IPS DF 19.7 (cell line): ENCODE data around the gene SCAMP2.

ENCODE experiments used
- DNase-seq: peaks from one replicate; pipeline ENCODE4 v3.0.0-alpha.2; 2013; ENCODE audit warnings: low read depth, low spot score

Gene SCAMP2

GRCh38 chr15:74798388-74799254 is 74.5 kb downstream of the SCAMP2 start:
- DNase-seq = no peak

DNA sequence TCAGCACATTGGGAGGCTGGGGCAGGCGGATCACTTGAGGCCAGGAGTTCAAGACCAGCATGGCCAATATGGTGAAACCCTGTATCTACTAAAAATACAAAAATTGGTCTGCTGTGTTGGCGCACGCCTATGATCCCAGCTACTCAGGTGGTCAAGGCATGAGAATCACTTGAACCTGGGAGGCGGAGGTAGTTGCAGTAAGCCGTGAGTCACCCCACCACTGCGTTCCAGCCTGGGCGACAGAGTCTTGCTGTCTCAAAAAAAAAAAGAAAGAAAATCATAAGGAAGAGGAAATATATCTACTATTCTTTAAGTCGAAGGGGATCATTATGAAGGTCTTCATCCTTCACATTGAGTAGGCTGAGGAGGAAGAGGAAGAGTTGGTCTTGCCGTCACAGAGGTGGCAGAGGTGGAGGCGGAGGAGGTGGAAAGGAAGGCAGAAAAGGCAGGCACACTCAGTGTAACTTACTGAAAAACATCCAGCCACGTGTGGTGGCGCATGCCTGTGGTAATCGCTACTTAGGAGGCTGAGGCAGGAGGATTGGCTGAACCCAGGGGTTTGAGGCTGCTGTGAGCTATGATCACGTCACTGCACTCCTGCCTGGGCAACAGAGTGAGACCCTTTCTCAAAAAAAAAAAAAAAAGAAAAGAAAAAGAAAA is 77.1 kb downstream of the SCAMP2 start:
- no peak for DNase-seq

DNA sequence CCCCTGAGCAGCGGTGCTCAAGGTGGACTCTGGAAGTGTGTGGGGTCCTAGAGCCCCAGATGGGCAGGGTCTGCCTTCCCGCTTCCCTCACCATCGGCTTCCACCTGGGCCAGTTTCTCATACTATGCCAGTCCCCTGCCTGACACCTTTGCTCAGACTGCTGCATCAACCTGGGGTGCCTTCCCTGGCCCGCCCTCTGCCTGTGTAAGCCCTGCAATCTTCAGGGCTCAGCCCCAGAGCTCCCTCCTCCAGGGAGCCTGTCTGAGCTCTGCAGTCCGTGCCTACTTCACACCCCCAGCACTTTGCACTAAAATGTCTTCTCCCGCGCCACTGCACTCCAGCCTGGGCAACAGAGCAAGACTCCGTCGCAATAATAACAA is 78.2 kb downstream of the SCAMP2 start:
- no peak for DNase-seq

DNA sequence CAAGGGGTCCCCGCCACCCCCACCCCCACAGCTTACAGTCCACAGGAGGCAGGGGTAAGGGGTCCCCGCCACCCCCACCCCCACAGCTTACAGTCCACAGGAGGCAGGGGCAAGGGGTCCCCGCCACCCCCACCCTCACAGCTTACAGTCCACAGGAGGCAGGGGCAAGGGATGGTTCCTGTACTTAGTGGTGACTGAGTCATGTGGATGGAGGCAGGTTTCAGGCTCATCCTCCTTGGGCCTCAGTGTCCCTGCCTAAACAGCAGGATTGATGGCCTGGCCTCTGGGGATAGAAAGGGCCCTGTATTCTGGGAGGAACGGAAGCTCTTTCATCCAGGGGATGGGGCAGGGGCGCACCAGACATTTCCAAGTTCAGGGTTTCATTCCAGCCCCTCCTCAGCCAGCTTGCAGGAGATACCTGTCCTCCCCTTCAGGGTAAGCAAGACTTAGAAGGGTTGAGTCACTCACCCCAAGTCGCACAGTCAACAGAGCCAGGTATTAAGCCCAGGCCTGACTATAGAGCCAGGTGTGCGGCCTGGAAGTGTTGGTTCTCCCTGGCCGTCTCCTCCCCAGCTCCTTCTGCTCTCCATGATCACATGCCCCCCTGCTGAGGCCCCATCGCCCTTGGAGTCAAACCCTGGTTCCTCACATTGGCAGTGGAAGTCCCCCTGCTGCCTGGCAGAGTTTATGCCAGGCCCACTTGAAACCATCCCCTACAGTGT is 78.8 kb downstream of the SCAMP2 start:
- DNase-seq = no peak
